LNCAP (cell line): ENCODE data around the gene OSBPL3.

Experiments used
- TF ChIP-seq, protein P1 (sequence below): fragments of 450-650 bp; IDR thresholded peaks from 2 replicates; pipeline ENCODE4 v1.5.1; 2017; ENCODE audit warnings: mild to moderate bottlenecking

OSBPL3 gene

DNA sequence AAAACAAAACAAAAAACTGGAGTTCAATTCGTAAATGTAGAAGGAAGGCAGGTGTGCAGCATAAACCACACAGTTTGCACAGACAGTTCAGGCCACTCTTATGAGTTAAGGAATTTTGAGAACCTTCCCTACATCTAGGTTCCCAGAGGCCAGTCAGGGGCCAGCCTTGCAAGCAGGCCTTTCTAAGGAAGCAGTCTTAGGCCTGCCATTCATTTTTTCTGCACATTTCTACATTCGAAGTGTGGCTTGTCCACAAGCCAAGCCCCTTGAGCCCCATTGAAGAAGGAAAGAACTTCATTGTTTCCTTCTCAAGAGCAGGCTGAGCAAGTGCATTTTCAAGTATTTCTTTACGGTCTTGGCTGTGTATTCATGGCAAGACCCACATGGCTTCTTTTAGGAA lies 11.4 kb upstream of the OSBPL3 start:
- TF ChIP-seq, protein P1, sequence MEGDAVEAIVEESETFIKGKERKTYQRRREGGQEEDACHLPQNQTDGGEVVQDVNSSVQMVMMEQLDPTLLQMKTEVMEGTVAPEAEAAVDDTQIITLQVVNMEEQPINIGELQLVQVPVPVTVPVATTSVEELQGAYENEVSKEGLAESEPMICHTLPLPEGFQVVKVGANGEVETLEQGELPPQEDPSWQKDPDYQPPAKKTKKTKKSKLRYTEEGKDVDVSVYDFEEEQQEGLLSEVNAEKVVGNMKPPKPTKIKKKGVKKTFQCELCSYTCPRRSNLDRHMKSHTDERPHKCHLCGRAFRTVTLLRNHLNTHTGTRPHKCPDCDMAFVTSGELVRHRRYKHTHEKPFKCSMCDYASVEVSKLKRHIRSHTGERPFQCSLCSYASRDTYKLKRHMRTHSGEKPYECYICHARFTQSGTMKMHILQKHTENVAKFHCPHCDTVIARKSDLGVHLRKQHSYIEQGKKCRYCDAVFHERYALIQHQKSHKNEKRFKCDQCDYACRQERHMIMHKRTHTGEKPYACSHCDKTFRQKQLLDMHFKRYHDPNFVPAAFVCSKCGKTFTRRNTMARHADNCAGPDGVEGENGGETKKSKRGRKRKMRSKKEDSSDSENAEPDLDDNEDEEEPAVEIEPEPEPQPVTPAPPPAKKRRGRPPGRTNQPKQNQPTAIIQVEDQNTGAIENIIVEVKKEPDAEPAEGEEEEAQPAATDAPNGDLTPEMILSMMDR = no peak

- TF ChIP-seq, protein P1 = no peak
These were observed 7.4 kb upstream of the OSBPL3 start for GRCh38 chr7:24987331-24987842.

DNA sequence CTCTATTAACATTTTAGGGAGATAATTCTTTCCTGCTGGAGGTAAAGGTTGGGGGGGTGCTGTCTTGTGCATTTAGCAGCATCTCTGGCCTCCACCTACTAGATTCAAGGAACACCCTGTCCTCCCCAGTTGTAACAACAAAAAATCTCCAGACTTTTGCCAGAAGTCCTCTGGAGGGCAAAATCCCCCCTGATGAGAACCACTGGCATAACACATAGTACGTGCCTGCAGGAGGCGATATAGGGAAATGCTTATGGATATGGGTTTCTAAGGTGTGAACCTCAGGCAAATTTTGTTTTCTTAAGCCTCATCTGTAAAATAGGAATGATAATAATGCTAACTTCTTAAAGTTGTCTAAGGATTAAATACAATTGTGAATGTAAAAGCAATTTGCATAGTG lies 2.9 kb upstream of the OSBPL3 start:
- TF ChIP-seq, protein P1 = peak; percentile 18; the same call in 1 of the 2 replicates

DNA sequence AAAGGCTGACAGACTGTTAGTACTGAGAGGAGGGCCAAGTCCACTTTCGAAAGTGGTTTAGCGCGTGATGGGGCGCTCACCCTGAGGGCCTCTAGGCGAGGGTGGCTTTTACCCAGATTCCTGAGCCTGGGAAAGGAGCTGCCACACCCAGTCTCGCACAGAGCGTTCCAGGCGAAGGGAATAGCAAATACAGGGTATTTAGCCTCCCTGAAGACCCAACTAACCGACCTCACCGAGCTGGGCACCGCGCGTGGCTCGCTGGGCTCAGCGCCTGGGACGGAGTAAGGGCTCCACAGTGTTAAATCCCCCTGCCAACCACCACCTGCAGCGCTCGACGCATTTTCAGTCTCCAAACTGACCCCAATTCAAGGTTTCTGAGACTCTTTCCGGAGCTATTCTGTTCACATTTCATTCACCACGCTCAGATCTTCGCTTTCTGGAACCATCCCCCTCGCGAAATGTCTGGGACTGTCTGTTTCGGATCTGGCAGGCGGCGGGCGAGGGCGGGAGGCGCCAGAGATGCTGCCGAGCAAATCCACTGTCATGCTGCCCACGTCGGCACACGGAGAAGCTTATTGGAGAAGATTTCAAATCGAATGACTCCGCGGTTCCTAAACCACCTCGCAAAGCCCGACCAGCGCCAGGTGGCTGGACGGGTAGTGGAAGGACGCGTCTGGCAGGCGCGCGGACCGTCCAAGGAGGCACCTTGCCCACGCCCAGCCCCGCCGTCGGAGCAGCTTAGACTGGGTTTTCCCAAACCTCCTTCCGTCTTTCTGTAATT lies 1.4 kb upstream of the OSBPL3 start:
- TF ChIP-seq, protein P1 = no peak

DNA sequence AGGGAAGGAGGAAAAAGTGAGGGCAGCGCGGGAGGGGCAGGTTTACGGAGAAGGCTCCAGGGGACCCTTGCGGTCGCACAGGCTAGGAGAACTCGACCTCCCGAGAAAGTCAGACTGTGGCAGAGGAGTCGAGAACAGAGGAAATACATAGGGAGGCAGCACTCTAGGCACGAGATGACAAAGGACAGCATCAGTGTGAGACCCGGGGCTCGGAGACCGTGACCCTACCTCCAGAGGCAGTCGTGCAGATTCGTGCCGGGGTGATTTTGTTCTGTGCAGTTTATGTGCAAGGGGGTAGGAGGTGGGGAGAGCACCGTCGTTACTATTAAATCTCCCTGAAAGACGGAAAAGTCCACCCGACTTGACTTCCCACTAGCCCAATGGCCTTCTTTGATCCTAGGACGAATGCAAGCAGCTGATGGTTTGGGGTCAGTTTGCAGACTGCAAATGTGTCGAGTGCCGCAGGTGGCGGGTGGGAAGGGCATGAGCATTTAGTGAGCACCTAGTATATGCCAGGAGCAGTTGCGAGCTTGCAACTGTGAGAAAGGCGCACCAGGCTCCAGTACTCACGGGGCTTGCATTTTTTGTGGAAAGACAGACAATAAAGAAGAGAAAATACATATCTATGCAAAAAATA lies 674 bp upstream of the OSBPL3 start:
- TF ChIP-seq, protein P1 = no peak

DNA sequence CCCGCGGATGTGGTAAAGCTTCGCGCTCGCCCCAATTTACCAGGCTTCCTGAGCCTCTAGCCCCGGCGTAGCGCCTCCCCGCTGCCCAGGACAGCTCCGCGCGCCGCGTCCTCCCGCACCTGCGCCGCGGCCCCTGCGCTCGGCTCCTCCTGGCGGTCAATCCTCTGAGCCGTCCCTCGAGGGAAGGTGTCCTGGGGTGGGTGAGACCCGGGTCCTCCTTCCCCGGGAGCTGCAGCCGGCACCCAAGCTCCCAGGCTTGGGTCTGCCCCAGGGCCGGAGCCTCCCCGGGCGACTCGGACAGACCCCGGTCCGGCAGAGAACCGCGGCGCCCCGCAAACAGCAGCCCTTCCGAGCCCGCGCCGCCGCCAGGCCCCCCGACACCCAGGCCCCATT lies 512 bp downstream of the OSBPL3 start:
- TF ChIP-seq, protein P1 = peak; percentile 60

GRCh38 chr7:24978843-24979469 lies 1.0 kb downstream of the OSBPL3 start:
- TF ChIP-seq, protein P1 = no peak
